DLD1 (cell line): Measurements from ENCODE around the gene TNF.

ENCODE experiments used
- in situ Hi-C: cut with HindIII; loops from 2 replicates; pipeline ENCODE4 v1.10.0; 2017; ENCODE audit warnings: low sequenced_read_pairs

Gene TNF

DNA sequence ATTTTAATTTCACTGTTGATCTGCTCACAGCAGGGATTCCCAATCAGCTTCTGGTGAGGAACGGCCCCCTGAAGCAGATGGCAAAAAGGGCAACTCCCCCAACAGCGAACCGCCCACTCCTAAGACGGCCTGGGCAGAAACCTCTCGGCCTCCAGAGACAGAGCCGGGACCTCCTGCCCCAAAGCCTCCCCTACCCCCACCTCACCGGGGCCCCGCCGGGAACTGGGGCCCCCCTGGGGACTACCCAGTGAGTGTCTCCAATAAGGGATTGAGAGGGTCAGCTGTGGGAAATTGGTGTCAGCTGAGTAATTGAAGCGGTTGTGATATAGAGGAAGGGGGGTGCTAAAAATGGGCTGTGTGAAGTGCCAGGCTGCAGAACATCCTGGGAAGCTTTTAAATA lies 51.6 kb downstream of the TNF start:
- in situ Hi-C loops: no loop called here

GRCh38 chr6:31627690-31628287 lies 52.4 kb downstream of the TNF start:
- in situ Hi-C loops: no loop called here
